Pancreas (tissue), 10 donors: ENCODE measurements around the gene NELL1. TPM values are rescaled to one million over a fixed set of nuclear protein-coding genes. Genes with fewer than 3 reads are reported as not detected.

Source experiments
- ATAC-seq, 4 donors: fragments of 200-7000 bp; cut with Tn5 transposase; one replicate each; pipeline versions ENCODE4 v1.8.0 to v1.9.1; 2020; ENCODE audit warnings: mild to moderate bottlenecking in 4 of 4, moderate library complexity in 4 of 4
- DNase-seq, 6 donors: peaks; one replicate each; pipeline ENCODE4 v3.0.0-alpha.2; 2020
- FAIRE-seq: peaks from 2 replicates; lab custom pipeline; 2012; peaks lifted over from hg19 to GRCh38; lab: Jason Lieb, UNC
- H3K27ac ChIP-seq, 4 donors: fragments of 200-600 bp; sonication (generic); 1 replicate in 3 of 4; 2 replicates in 1 of 4; pipeline versions ENCODE4 v1.5.0 to v1.8.0; 2020
- H3K27me3 ChIP-seq, 4 donors: fragments of 200-600 bp; one replicate each; pipeline ENCODE4 v1.8.0; 2021
- H3K36me3 ChIP-seq, 3 donors: fragments of 200-600 bp; sonication (generic) in 1 of 3; one replicate each; pipeline versions ENCODE4 v1.5.0 to v1.8.0; 2020 to 2021
- H3K4me1 ChIP-seq, 3 donors: fragments of 200-600 bp; one replicate each; pipeline ENCODE4 v1.8.0; 2021
- H3K4me3 ChIP-seq, 4 donors: fragments of 200-600 bp; sonication (generic) in 2 of 4; one replicate each; pipeline versions ENCODE4 v1.5.0 to v1.8.0; 2020 to 2021
- H3K9me3 ChIP-seq, 4 donors: fragments of 200-600 bp; one replicate each; pipeline ENCODE4 v1.8.0; 2021
- WGBS, 2 donors: extraction: QIAGEN DNeasy Blood & Tissue Kit; methylation state at CpG; one replicate each; pipeline ENCODE4 v1.1.7; 2013; 5-methylcytosine and 5-hydroxymethylcytosine counted together
- intact Hi-C, 3 donors: fragments of 100-400 bp; cut with DNase I; formaldehyde crosslinking; loops; one replicate each; pipeline versions ENCODE4 v1.11.1 to v1.14.2; 2022
- polyA plus RNA-seq, 2 donors: library from polyadenylated mRNA; stranded (reverse); fragments of 200-250 nt; gene quantifications; one replicate each; pipeline ENCODE4 v1.2.3, GENCODE V29; 2013
- total RNA-seq, 6 donors: library from RNA; stranded (reverse); fragmentation: NEBNext Ultra II Directional in 4 of 6; extraction: Animal tissue kit (Norgen Biotek cat#: 25700) in 4 of 6; gene quantifications; one replicate each; pipeline versions ENCODE4 v1.2.1 to v1.2.4, GENCODE V29; 2021 to 2023
- TF ChIP-seq, protein P1 (sequence below), 4 donors: fragments of 200-600 bp; sonication (generic) in 3 of 4; IDR thresholded peaks; one replicate each; pipeline versions ENCODE4 v1.5.0 to v1.8.0; 2021; ENCODE audit warnings: antibody characterized with exemption in 4 of 4
- donor health status: healthy with polysubstance abuse.
- donor health status: DM: no; HTN: no; CAD: no; lungs with moderate emphysema.
- donor health status: DM: no; HTN: no; CAD: no.
- donor health status: control.
- donor health status: control.
- donor health status: Bipolar disorder and iron deficiency.
- donor health status: DM: yes; HTN: yes; CAD: no.
- donor health status: DM: no; HTN: no; CAD: no.
- donor health status: DM: no; HTN: no; CAD: no.
- donor health status: DM: yes; HTN: yes; CAD: no.

The NELL1 gene
- total and polyA plus RNA-seq, 8 donors = not detected

DNA sequence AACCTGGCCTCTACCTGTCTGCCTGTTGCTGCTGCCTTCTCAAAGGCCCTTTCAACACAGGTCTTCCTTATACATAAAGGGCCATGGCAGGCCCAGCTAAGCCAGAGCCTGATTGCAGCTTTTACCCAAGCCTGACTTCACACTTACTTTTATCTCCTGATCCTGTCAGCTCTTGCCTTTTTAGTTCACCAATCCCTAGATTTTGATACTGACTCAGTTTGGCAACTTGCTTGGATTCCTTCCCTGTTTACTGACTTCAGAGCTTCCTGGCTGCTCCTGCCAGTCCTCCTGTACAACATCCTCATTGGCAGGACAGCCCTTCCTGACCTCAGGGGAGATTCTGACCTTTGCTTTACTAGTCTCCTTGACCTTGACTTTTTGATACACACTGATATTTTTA, 195.2 kb downstream of the NELL1 start:
- TF ChIP-seq, protein P1, sequence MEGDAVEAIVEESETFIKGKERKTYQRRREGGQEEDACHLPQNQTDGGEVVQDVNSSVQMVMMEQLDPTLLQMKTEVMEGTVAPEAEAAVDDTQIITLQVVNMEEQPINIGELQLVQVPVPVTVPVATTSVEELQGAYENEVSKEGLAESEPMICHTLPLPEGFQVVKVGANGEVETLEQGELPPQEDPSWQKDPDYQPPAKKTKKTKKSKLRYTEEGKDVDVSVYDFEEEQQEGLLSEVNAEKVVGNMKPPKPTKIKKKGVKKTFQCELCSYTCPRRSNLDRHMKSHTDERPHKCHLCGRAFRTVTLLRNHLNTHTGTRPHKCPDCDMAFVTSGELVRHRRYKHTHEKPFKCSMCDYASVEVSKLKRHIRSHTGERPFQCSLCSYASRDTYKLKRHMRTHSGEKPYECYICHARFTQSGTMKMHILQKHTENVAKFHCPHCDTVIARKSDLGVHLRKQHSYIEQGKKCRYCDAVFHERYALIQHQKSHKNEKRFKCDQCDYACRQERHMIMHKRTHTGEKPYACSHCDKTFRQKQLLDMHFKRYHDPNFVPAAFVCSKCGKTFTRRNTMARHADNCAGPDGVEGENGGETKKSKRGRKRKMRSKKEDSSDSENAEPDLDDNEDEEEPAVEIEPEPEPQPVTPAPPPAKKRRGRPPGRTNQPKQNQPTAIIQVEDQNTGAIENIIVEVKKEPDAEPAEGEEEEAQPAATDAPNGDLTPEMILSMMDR (IDR thresholded peaks at IDR 0.05) = no peak
- Histone ChIP-seq H3K36me3 (no peaks in the 10 kb centered on the region), H3K9me3 (no peaks in the 10 kb centered on the region), H3K4me3 (no peak overlapping the region), H3K27me3 (no peaks in the 10 kb centered on the region), H3K4me1 (no peaks in the 10 kb centered on the region), H3K27ac (no peak overlapping the region)
- DNase-seq (no peak), FAIRE-seq (no peak), ATAC-seq (no peak)
- intact Hi-C loops = no loop called here

DNA sequence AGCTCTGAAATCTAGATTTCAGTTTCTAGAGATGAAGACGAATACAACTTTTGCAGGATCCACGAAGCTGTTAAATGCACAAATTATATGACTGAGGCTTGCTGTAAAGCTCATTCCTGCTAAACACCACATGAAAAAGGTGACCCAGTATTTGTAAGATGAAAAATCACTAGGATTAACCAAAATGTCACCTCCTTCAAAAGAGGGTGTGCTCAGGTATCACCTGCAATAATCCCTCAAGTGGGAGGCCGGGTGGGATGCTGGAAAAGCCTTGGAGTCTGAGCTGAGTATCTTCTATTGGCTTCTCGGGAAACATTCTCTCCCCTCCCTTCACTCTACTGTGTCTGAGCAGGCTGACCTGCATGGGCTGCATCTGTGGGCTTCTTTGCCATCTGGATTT, 195.8 kb downstream of the NELL1 start:
- WGBS, 2 donors = 50 to 51% methylated on average over 4 of the region's 4 CpGs
- Histone ChIP-seq H3K36me3 (no peaks in the 10 kb centered on the region), H3K27ac (no peak overlapping the region), H3K27me3 (no peaks in the 10 kb centered on the region), H3K4me1 (no peaks in the 10 kb centered on the region), H3K9me3 (no peaks in the 10 kb centered on the region), H3K4me3 (no peak overlapping the region)
- DNase-seq (no peak), FAIRE-seq (no peak), ATAC-seq (no peak)
- intact Hi-C loops = no loop called here
- TF ChIP-seq, protein P1 (IDR thresholded peaks at IDR 0.05) = no peak

DNA sequence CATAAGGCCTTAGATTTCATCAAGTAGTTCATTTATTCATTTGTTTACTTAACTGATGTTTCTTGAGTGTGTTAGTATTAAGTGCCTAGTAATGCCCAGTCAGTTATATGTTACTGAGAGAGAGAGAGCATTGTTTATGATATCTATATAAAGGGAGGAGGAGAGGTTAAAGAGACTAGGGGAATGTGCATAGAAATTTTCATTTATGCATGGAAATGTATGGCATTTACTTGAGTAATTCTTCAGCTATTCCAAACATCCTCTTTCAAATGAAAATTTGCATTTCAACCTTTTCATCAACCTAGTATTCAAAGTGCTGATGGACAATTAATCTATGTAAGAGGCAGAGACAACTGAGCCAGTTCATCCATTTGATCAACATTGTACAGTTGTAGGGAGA, 199.7 kb downstream of the NELL1 start:
- Histone ChIP-seq H3K36me3 (no peaks in the 10 kb centered on the region), H3K4me1 (no peaks in the 10 kb centered on the region), H3K27ac (no peak overlapping the region), H3K27me3 (no peaks in the 10 kb centered on the region), H3K9me3 (no peaks in the 10 kb centered on the region), H3K4me3 (no peak overlapping the region)
- intact Hi-C loops = no loop called here
- DNase-seq = no peak
- no peak for FAIRE-seq
- ATAC-seq = no peak
- TF ChIP-seq, protein P1 (IDR thresholded peaks at IDR 0.05) = no peak

DNA sequence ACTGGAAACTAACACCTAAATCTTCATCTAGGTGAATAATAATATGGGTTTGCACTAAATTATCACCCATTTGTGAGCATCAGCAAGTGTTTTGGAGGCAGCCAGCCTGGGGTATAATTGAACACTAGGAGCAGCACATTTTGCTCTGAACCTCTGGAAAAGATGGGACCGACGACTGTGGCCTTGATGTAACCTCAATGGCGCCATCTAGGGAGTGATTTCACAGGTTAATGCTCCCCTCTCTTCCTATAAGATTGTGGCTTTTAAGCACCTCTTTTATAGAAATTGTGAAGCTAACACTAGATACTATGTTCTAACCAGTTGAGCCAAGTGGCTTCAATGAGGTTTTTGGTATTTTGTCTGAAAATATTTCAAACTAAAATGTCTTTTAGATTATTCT, 203.7 kb downstream of the NELL1 start:
- Histone ChIP-seq H3K4me1 (no peaks in the 10 kb centered on the region), H3K27ac (no peak overlapping the region), H3K27me3 (no peaks in the 10 kb centered on the region), H3K4me3 (no peak overlapping the region), H3K9me3 (no peaks in the 10 kb centered on the region), H3K36me3 (no peaks in the 10 kb centered on the region)
- intact Hi-C loops = no loop called here
- DNase-seq (peak in 1 of 6 donors; percentile 16), ATAC-seq (peak in 1 of 4 donors; percentile 49), FAIRE-seq (no peak)
- TF ChIP-seq, protein P1 (IDR thresholded peaks at IDR 0.05) = no peak
- WGBS, 2 donors = 2 to 4% methylated on average over 3 of the region's 3 CpGs

DNA sequence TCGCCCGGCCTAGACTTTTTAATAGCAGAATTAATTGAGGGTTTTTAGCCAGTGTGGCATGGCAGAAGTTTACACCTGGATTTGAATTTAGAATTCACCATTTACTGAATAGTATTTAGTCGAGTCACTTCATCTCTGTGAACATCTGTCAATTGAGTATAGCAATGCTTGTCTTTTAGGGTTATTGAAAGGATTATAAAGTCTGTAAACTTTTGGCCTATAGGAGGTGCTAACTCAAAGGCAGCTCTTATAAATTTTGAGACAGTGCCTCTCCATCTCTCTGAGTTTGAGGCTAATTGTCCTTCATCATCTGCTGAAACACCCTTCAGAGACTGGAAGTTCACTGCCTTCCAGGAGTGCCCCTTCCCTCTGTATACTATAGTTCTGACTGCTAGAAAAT, 205.0 kb downstream of the NELL1 start:
- TF ChIP-seq, protein P1 (IDR thresholded peaks at IDR 0.05) = no peak
- intact Hi-C loops = no loop called here
- 73 to 84% methylated on average over 3 of the region's 3 CpGs for WGBS, 2 donors
- ATAC-seq (no peak), DNase-seq (no peak), FAIRE-seq (no peak)
- H3K27ac ChIP-seq = no peak overlapping the region
- H3K4me1 ChIP-seq = no peaks in the 10 kb centered on the region
- no peak overlapping the region for H3K4me3 ChIP-seq
- H3K9me3 ChIP-seq = no peaks in the 10 kb centered on the region
- H3K27me3 ChIP-seq = no peaks in the 10 kb centered on the region
- no peaks in the 10 kb centered on the region for H3K36me3 ChIP-seq
